Right renal cortex interstitium (tissue), 3 donors: Measurements from ENCODE around the gene WDR33. TPM values are rescaled to one million over a fixed set of nuclear protein-coding genes. Genes with fewer than 3 reads are reported as not detected.

ENCODE experiments used
- DNase-seq, 3 donors: peaks; one replicate each; pipeline ENCODE4 v3.0.0-alpha.2; 2013; ENCODE audit warnings: low read depth in 3 of 3, low spot score in 2 of 3
- polyA plus RNA-seq, 3 donors: library from polyadenylated mRNA; unstranded; fragments of 120-200 nt; gene quantifications; one replicate each; pipeline ENCODE4 v1.2.1, GENCODE V29; 2013; ENCODE audit not compliant: insufficient read length in 3 of 3

WDR33 gene
- polyA plus RNA-seq, 3 donors = 57.2 to 74.7 (median 60.9) TPM

GRCh38 chr2:127675331-127676261 is 135.4 kb downstream of the WDR33 start, which contains the start of gene LIMS2:
TSS of gene LIMS2 (minus strand) at chr2:127675530. CDS start at chr2:127675024, 506 bp downstream.
- DNase-seq = no peak

- DNase-seq = no peak
Measured at GRCh38 chr2:127674241-127675209, 136.4 kb downstream of the WDR33 start.

GRCh38 chr2:127673291-127674069 is 137.5 kb downstream of the WDR33 start:
- no peak for DNase-seq

DNA sequence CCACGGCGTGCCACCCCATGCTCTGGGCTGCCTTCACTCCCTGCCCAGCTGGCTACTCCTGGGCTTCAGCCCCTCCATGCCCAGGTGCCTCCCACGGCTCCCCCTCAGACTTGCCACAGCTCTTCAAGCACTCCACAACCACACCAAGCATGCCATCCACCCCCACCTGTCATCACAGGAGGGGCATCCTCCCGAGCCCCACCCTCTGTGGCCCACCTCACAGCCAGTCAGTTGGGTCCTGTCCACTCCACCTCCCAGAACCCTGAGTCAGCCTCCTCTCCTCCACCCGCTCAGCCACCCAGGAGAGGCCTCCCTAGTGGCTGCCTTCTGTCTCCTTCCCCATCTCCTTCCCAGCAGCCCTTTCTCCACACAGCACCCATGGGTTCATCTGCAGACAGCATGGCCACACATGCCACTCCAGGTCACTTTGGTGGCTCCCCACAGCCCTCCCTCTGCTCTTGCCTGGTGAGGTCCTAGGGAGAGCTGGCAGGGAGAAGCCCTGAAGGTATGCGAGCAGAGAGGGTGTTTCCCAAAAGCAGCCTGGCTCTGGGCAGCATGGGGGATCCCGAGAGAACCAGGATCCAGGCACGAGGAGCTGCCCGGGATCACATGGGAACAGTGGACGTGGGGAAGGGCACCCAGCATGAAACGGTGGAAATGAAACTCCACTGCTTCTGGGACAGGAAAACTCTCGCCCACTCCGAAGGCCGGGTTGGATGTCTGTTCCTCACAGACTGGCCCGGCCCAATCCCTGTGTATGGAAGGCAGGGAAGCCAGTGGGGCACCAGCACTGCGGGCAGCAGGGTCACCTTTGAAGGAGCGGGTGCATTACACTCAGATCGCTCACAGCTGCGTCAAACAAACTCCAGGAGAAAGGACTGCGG is 138.4 kb downstream of the WDR33 start:
- no peak for DNase-seq

DNA sequence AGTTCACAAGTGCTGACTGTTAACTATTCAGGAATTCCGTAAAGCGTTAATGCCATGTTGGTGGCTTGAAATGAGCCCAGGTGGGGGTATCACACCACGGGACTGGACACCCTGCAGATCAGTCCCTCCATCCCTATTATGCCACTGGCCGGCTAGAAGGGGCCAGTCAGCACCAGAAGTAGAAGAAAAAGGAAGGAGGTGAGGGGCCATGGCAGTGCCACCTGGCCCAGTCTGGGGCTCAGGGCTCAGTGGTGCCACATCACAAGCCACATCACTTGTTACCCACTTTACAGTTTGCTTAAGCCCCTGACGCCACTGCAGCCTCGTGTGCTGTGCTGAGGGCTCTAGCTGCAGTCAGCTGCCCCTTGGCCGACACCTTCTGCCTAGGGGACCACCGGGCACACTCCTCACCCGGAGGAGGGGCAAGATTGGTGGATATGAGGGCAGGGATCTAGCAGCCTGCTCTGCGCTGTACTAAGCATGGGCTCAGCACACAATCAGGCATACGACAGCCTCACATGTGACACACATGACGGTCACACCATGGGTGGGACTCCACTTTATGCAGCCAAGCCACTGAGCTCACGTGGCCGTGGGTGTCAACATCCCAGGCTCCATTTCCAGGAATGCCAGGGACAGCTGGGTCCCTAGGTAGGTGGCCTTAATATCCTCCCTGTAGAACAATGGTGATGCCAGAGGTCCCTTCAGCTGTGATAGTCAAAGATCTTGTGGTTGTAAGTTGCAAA is 139.2 kb downstream of the WDR33 start:
- no peak for DNase-seq

GRCh38 chr2:127670957-127671290 is 140.0 kb downstream of the WDR33 start:
- no peak for DNase-seq

DNA sequence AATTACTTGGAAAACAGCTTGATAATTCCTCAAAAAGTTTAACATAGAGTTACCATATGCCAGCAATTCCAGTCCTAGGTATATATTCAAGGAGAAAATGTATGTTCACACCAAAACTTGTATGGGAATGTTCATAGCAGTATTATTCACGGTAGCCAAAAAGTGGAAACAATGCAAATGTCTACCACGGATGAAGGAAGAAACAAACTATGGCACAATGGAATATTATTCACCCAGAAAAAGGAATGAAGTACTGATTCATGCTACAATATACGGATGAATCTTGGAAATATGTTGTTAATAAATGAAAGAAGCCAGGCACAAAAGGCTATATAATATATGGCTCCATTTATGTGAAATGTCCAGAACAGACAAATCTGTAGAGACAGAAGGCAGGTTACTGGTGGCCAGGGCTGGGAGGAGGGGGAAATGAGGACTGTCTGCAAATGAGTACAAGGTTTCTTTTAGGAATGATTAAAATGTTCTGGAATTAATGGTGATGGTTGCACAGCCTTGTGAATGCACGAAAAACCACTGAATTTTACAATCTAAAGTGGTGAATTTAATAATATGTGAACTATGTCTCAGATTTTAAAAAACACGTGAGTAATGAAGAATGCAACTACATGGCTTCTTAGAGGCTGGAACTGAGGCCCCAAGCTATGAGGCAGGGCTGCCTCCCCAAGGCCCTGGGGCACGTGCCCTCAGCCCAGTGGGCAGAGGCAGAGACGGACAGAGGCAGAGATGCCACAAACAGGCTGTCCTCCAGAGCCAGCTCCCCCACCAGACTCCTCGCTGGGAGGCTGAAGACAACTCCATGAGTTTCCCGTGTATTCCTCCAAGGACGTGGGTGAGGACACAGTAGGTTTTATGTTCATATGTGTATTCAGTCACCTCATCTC is 140.7 kb downstream of the WDR33 start:
- DNase-seq = no peak

DNA sequence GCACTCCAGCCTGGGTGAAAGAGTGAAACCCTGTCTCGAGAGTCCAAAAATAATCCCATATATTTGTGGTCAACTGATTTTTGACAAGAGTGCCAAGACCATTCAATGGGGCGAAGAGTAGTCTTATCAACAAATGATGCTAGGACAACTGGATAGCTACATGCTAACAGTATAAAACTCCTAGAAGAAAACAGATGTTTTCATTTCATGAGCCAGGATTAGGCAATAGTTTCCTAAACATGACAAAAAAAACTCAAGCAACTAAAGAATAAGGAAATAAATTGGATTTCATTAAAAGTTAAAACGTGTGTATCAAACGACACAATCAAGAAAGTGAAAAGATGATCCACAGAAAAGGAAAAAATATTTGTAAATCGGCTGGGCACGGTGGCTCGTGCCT is 141.9 kb downstream of the WDR33 start:
- DNase-seq = no peak

GRCh38 chr2:127665267-127665893 is 145.6 kb downstream of the WDR33 start:
- DNase-seq = no peak

- DNase-seq = no peak
Measured at GRCh38 chr2:127664895-127665225, 146.1 kb downstream of the WDR33 start.

GRCh38 chr2:127664065-127664894 is 146.7 kb downstream of the WDR33 start:
- DNase-seq = no peak

GRCh38 chr2:127663566-127664064 is 147.4 kb downstream of the WDR33 start:
- DNase-seq = no peak

DNA sequence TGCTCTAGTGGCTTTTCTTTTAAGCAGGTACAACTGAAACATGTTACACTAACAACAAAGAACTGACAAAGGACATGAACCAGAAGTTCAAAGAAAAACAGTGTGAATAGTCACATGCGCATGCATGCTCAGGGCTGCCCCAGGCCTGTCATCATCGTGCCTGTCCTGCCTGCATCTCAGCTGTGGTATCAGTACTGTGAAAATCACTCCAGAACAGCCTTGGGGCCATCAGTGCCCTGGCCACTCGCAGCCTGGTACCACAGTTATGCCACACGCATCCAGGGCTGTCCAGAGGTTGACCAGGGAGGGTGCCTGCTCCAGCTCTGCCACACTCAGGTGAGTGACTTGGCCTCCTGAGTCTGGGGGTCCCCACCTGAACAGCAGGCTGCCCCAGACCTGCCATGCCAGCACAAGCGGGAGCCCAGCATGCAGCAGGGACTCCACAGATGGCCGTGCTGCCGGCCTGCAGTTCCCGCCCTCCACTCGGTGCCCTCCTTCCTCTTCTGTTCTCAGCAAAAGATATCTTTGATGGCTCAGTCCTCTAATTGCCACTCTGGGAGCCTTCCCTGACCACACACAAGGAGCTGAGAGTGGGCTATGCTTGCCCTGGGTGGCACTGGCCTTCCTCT is 147.9 kb downstream of the WDR33 start:
- no peak for DNase-seq

DNA sequence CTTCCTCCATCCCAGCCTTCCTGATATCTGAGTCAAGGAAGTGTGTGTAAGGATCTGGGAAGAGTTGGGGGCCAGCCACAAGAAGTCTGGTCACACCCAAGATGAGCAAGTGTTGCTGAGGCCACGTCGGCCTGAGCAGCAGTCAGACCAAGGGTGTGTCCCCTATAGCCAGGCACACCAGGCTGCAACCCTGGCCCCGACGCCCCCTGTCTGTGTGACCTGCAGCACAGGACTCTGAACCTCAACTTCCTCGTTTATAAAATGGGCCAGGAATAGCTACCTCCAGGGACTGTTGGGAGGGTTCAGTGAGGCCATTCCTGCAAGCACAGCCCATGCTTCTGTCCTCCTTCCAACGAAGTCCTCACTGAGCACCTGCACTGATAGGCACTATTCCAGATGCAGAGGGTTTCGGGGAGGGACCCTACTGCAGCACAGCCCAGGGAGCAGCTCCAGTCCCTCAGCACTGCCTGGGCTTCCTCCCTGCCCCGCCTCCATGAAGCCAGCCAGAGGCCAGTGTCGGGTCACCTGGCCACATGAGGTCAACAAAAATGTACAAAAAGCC is 148.9 kb downstream of the WDR33 start:
- no peak for DNase-seq

DNA sequence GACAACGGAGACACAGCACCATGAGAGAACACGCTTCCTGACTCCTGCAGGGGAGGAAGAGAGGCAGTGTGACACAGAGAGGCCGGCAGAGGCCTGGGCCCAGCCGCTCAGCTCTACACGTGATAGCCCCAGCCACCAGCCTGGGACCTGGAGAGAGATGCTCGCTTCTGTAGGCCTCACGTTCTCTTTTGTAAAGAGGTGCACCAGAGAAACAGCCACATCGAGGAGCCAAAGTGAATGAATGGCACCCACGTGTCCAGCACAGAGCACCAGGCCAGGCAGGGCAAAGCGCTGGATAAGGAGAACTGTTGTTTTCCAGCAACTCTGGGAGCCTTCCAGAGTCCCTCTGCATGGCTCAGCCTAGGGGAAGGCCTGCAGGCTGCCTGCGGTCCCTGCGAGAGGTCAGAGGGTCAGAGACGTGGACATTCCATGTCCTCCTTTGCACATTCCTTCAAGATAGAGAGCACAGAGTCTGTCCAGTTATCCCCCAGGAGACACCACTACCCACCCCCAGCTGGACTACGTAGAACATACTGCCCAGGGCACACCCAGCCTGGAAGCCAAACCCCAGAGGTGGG is 149.8 kb downstream of the WDR33 start:
- no peak for DNase-seq

DNA sequence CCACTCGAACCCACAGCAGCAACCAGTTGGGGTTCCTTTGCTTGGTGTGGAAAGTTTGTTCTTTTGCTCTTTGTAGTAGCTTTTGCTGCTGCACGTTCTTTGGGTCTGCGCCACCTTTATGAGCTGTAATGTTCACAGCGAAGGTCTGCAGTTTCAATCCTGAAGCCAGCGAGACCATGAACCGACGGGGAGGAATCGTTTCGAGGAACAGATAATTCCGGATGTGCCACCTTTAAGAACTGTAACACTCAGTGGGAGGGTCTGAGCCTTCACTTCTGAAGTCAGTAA is 150.7 kb downstream of the WDR33 start:
- no peak for DNase-seq
